NCI-H1092 treated with DMSO at 0.1 percent for 48 hours (cell line): ENCODE results near the gene MAPKAP1.
"Not testable (repeated sequence)": the region's sequence is repeated elsewhere in the genome, so short reads cannot be mapped to it uniquely, and the experiment has no call there.

ENCODE experiments used
- DNase-seq: peaks from one replicate; lab custom pipeline; 2025; lab: John Stamatoyannopoulos, UW

Gene MAPKAP1

DNA sequence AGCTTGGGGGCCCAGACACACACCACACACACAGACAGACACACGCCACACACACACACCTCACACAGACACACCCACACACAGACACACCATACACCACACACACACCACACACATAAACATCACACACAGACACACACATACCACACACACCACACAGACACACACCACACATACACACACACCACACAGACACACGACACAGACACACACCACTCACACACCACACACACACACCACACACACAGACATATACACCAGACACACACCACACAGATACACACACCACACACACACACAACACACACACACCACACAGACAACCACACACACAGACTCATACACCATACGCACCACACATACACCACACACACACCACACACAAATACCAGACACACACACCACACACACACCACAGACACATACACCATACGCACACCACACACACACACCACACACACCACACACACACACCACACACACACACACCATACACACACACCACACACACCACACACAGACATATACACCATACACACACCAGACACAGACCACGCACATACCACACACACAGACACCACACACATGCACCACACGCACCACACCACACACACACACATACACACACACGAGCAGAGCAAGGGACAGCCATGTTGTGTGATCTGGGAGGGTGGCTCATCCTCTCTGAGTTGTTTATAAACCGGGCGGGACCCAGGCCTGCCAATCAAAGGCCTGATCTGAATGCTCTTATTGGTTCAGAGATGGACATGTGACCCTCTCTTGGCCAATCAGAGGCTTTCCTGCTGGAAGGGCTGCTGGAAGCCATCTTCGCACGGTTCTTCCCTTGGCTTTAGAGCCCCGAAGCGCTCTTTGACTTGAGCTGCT is 297.1 kb downstream of the MAPKAP1 start:
- no peak for DNase-seq

- DNase-seq = no peak
Measured at GRCh38 chr9:125409217-125409636, 297.8 kb downstream of the MAPKAP1 start.

DNA sequence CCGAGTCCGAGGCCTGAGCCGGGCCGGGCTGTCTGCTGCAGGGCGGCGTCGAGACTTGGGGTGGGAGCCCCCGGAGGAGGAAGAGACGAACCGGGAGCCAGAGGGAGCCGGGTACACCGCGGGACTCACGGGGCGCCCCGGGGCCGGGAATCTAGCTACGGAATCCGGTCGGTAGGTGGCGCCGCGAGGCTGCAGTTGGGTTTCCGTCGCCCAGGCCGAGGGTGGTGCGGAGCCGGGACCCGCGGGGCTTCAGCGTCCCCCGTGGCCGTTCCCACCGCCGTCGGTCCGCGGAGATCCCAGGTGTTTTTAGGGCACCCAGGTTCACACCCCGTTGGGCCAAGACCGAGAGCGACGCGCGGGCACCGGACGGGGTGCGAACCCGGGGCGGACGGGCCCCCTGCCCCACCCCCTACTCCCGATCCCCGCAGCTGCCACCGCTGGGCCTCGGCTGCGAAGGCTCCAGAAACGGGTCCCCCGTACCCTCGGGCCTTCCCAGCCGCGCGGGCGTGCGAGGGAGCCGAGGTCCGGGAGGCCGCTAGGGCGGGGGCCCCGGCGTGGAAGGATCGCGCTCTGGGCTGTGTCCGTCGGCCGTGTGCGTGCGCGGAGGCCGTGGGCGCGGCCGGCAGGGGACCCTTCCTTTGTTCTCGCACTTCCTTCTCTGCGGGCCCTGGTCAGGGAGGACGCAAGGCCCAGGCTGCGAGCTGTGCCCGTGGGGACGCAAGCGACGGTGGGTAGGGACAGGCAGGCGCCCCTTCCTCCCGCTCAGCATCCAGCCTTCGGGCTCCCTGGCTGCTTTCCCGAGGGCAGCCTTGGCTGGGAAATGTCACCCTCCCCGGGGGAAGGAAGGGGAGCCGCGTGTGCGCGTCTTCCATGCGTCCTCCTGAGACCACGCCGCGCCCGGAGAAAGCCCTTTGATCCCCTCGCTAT is 298.8 kb downstream of the MAPKAP1 start:
- peak; percentile 56 for DNase-seq

DNA sequence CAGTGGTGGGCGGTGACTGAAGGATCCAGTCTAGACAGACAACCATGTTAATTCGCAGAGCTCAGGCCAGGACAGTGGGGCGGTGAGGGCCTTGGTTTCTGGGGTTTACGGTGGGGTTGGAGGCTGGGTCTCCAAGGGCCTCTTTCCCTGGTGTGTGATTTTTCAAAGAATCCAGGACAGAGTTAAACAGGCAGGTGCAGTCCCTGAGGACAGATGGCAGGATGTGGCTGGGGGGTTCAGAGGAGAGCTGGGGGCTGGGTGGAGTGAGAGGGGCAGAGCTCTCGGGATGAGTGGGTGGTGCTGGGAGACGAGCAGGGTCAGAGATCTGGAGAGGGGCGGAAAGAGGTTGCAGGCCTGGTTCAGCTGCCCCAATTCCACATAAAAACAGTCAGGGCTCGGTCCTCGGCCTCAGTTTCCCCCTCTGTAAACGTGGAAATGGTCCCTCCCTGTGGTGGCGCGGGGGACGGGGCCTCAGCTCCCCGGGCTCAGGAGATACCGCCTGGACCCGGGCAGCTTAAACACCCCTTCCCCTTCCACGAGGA is 299.5 kb downstream of the MAPKAP1 start:
- DNase-seq = no peak

DNA sequence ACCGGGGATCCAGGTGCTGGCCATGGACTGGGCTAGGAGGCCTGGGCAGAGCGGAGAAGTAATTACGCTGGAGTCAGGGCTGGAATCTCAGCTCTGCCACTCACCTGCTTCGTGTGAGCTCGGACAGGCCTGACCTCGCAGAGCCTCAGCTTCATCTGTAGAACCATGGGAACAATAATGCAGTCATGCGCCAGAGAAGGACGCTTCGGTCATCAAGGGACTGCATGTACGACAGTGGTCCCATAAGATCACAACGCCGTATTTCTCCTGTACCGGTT is 300.3 kb downstream of the MAPKAP1 start:
- DNase-seq = no peak

DNA sequence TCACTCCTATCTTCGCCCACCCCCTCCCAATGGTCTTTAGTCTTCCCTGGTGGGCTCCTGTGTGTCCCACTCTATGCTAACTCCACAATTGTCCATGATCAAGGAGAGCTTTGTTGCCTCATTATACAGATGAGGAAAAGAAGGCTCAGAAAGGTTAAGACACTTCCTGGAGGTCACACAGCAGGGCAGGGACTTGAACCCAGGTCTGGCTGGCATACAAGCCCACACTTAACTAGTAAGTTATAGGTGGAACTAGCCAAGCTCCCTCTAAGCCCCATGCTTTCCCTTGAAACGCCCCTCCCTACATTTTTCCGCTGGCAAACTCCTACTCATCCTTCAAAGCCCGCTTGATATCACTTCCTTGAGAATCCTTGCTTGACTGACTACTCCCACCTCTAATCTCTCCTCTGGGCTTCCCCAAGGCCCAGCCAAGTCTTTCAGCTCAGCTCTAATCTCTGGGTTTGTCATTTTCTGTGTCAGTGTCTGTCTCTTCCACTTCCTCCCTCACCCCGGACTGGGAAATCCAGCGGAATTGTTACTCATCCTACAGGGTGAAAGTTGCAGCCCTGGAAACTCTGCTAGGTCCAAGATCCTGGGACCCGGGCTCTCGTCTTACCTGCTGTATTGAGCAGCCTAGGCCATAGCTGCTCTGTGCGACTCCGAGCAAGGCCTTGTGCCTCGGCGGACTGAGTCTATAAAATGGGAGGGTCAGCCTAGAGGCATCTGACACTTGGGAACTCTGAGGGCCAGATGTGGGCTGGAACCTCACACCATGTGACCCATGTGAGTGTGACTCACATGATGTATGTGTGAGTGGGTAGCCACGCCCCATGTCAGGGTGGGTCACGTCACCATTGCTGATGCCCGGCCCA is 300.8 kb downstream of the MAPKAP1 start:
- no peak for DNase-seq

DNA sequence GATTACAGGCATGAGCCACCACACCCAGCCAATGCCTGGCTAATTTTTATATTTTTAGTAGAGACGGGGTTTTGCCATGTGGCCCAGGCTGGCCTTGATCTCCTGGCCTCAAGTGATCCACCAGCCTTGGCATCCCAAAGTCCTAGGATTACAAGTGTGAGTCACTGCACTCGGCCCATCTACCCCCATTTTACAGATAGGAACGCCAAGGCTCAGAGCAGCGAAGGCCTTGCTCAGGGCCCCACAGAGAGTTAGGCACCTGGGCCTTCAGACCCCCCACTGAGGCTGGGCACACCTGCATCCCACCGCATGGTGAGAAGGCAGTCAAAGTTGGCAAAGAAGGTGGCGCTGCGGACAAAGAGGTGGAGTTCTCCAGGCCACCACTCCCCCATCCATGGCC is 302.3 kb downstream of the MAPKAP1 start:
- DNase-seq = no peak

DNA sequence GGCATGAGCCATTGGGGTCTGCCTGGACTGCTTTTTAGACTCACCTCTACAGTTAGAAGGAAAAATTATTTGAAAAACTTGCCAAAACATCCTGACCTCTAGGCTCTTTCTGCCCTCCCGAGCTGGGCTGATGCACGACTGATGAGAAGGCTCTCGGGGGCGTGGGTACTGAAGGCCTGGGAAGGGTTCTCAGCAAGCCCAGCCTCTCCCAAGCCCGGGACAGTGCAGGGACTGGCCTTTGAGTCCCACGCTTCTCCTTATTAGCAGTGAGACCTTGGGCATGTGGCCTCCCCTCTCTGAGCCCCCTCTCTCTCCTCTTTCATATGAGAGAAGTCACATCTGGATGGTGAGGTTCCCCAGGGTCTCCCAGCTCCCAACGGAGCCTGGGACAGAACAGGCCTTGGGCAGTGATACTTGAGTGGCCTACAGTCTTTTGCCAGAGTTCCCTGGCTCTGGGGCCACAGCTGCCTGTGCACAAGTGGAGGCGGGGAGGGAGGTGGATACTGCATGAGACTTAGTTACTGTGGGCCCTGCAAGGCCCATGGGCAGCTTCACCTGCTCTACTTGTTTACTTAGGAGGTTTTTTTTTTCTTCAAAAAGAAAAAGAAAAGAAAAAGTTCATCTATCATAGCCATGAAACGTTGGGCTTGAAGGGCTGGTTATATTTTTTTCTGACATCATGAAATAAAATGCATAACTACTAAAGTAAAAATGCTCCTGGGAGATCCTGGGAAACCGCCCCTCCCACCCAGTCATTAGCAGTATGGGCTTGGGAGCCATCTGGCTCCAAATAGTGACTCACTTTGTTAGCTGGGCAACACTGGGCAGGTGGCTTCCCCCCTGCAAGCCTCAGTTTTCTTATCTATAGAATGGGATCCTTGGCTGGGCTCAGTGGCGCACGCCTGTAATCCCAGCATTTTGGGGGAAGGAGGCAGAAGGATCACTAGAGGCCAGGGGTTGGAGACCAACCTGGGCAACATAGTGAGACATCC is 306.0 kb downstream of the MAPKAP1 start:
- no peak for DNase-seq

- not testable (repeated sequence) for DNase-seq
Measured at GRCh38 chr9:125400232-125400631, 306.8 kb downstream of the MAPKAP1 start.

GRCh38 chr9:125399666-125400065 is 307.3 kb downstream of the MAPKAP1 start:
- no peak for DNase-seq

DNA sequence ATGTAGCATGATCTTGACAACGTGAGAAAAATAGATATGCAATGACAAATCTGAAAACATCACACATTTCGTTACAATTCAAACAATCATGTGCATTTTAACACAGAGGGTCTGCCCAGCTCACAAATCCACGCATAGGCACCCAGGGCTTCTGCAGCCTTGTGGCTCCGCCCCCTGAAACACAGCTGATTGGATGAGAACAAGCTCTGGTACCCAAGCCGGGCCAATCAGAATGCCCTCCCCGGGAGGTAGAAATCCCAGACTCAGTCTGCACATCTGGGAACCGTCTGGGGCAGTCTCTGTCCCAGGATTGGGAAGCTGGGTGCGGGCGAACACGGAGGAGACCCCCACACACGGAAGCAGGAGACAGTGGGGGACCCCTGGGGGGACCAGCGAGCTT is 307.8 kb downstream of the MAPKAP1 start:
- no peak for DNase-seq

DNA sequence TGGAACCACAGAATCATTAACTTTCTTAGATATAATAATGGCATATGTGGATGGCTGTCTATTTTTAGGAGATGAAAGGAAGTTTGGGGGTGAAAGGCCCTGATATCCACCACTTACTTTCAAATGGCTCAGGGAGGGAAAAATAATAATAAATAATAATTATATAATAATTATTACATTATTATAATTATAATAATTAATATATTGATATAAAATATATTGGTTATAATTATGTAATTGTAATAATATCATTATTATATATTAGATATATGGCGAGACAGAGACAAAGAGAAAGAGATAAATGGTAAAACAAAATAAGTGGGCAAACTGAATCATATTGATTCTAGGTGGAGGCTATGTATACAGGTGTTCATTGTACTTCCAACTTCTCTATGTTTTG is 308.8 kb downstream of the MAPKAP1 start:
- no peak for DNase-seq

- peak; percentile 56 for DNase-seq
Measured at GRCh38 chr9:125397736-125398135, 309.3 kb downstream of the MAPKAP1 start.

- DNase-seq = no peak
Measured at GRCh38 chr9:125396799-125397198, 310.2 kb downstream of the MAPKAP1 start.

GRCh38 chr9:125393426-125393825 is 313.6 kb downstream of the MAPKAP1 start:
- DNase-seq = no peak

DNA sequence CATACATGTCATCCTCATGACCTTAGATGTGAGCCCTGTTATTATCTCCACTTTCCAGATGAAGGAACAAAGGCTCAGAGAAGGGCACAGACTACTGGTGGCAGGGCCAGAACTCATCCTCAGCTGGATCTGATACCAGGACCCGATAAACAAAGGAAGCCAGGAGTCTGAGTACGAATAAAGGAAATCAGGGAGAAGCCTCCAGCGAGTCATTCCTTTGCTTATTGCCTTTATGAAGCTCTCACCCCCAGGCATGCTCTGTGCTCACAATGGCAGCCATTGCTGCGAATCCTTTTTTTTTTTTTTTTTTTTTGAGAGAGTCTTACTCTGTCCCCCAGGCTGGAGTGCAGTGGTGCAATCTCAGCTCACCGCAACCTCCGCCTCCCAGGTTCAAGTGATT is 315.3 kb downstream of the MAPKAP1 start:
- DNase-seq = no peak

- DNase-seq = no peak
Measured at GRCh38 chr9:125388978-125389377, 318.0 kb downstream of the MAPKAP1 start.

DNA sequence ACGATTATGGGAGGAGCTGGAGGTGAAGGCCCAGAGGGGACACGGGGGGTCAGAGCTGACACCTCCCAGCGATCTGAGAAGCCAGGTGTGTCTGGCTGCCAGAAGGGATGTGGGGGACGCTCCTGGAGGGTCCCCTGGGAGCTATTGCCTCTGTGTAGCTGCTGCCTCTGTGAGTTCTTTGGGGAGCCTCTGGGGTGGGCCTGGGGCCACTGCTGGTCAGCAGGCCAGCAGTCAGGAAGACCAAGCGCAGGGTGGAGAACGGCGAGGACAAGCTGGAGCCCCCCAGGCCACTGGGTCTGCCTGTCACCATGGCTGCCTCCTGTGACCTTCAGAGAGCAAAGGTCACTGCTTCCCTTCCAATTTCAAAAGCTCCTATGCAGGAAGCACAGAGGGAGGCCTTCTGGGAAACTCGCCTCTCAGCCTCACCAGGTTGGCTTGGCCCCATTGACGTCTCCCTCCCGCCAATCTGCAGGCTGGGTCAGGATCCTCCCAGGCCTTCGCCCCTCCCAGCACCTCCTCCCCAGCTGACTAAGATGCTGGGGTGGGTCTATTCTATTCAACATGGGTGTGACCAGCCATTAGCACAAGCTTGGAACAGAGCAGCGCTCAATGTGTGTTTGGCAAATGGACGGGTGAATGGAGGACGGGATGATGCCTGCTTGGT is 319.0 kb downstream of the MAPKAP1 start:
- DNase-seq = no peak
